RWPE1 (cell line): ENCODE data around the gene SEMA6A.

Experiments used
- CTCF ChIA-PET: fragments of 350-600 bp; sonication (Branson Sonifier 250); formaldehyde crosslinking; extraction: SDS; loops from one replicate; lab custom pipeline; 2021; lab: Yijun Ruan, JAX
- POLR2A ChIA-PET: fragments of 400-600 bp; formaldehyde crosslinking; extraction: SDS; loops from one replicate; lab custom pipeline; 2020; ENCODE audit warnings: antibody characterized with exemption; ENCODE audit not compliant: low non-redundant PET; lab: Yijun Ruan, JAX
- DNase-seq: peaks from one replicate; pipeline ENCODE4 v3.0.0; 2012; ENCODE audit warnings: low spot score
- H3K27ac ChIP-seq: fragments of 450-650 bp; 2 replicates; pipeline ENCODE4 v1.5.1; 2017
- CTCF ChIP-seq: fragments of 450-650 bp; conservative IDR thresholded peaks from 2 replicates; pipeline ENCODE4 v1.5.1; 2017; ENCODE audit warnings: low read depth, mild to moderate bottlenecking

SEMA6A gene

GRCh38 chr5:116579144-116579543 is 4.5 kb upstream of the SEMA6A start:
- DNase-seq = no peak
- H3K27ac ChIP-seq = no peak overlapping the region
- no peak for TF ChIP-seq CTCF
- CTCF ChIA-PET = interaction anchor here (0.6 kb wide), 1 partner anchor 1377 kb away, joined by 3 read pairs; no protein-coding TSS in a partner anchor
- POLR2A ChIA-PET = no interaction called here

- ChIA-PET POLR2A (no interaction called here), CTCF (interaction anchor here (0.6 kb wide), 1 partner anchor 1377 kb away, joined by 3 read pairs; no protein-coding TSS in a partner anchor)
- DNase-seq = no peak
- H3K27ac ChIP-seq = no peak overlapping the region
- no peak for TF ChIP-seq CTCF
These were observed 4.1 kb upstream of the SEMA6A start for GRCh38 chr5:116578676-116579075.

- no peak for DNase-seq
- no peak for TF ChIP-seq CTCF
- ChIA-PET CTCF (interaction anchor here (0.5 to 1.1 kb wide), 4 partner anchors 58 to 378 kb away, joined by 3 read pairs; no protein-coding TSS in a partner anchor), POLR2A (no interaction called here)
- H3K27ac ChIP-seq = no peak overlapping the region
These were observed 2.6 kb upstream of the SEMA6A start for GRCh38 chr5:116577064-116577788.

- POLR2A ChIA-PET = interaction anchor here (0.6 kb wide), 1 partner anchor 83 kb away, joined by 3 read pairs; no protein-coding TSS in a partner anchor
- no peak overlapping the region for H3K27ac ChIP-seq
- CTCF ChIA-PET = interaction anchor here (0.6 to 1.1 kb wide), 9 partner anchors 15 to 991 kb away, joined by 3 to 5 read pairs (median 3); no protein-coding TSS in a partner anchor
- DNase-seq = peak; percentile 66
- peak; percentile 71 for TF ChIP-seq CTCF
These were observed 1.6 kb upstream of the SEMA6A start for GRCh38 chr5:116576053-116576713.

- TF ChIP-seq CTCF = no peak
- no peak for DNase-seq
- ChIA-PET POLR2A (no interaction called here), CTCF (interaction anchor here (0.6 to 1.0 kb wide), 8 partner anchors 22 to 990 kb away, joined by 3 to 5 read pairs (median 3); no protein-coding TSS in a partner anchor)
- no peak overlapping the region for H3K27ac ChIP-seq
These were observed 866 bp upstream of the SEMA6A start for GRCh38 chr5:116575326-116576052.

- H3K27ac ChIP-seq = no peak overlapping the region
These were observed 789 bp downstream of the SEMA6A start for GRCh38 chr5:116573702-116574366.

More at GRCh38 chr5:116573702-116574366, 789 bp downstream of the SEMA6A start:
- DNase-seq = no peak
- ChIA-PET CTCF (interaction anchor here (0.6 to 0.9 kb wide), 2 partner anchors 9 to 437 kb away, joined by 3 to 5 read pairs; no protein-coding TSS in a partner anchor), POLR2A (no interaction called here)
- TF ChIP-seq CTCF = no peak
